Osteoblast (primary cell): ENCODE data around the gene IFFO2. TPM values are rescaled to one million over a fixed set of nuclear protein-coding genes. Genes with fewer than 3 reads are reported as not detected.
A peak's percentile ranks its signal among the peaks of the same experiment; 100 is the strongest.

Source experiments
- DNase-seq: peaks from one replicate; pipeline ENCODE4 v3.0.0; 2011; ENCODE audit warnings: low spot score, mixed read lengths; ENCODE audit not compliant: insufficient read length; ENCODE audit errors: missing footprints
- H2AFZ ChIP-seq: 2 replicates; pipeline ENCODE4 v1.6.0; 2011; ENCODE audit warnings: mild to moderate bottlenecking, low read length
- H3K27ac ChIP-seq: 2 replicates; pipeline ENCODE4 v1.5.1; 2011; ENCODE audit warnings: mild to moderate bottlenecking, low read depth, low read length, moderate library complexity
- H3K27me3 ChIP-seq: 2 replicates; pipeline ENCODE4 v1.6.0; 2012; ENCODE audit warnings: mild to moderate bottlenecking, control low read depth, inconsistent platforms, low read length, moderate library complexity; ENCODE audit not compliant: insufficient read depth
- H3K36me3 ChIP-seq: 2 replicates; pipeline ENCODE4 v1.5.1; 2011; ENCODE audit warnings: mild to moderate bottlenecking, low read length, control low read depth, moderate library complexity; ENCODE audit not compliant: insufficient read depth
- H3K4me1 ChIP-seq: 2 replicates; pipeline ENCODE4 v1.5.1; 2011; ENCODE audit warnings: mild to moderate bottlenecking, low read length, control low read depth, moderate library complexity; ENCODE audit not compliant: insufficient read depth
- H3K4me2 ChIP-seq: 2 replicates; pipeline ENCODE4 v1.6.0; 2011; ENCODE audit warnings: mild to moderate bottlenecking, low read length; ENCODE audit not compliant: insufficient read depth
- H3K4me3 ChIP-seq: fragments of 200-600 bp; sonication (generic); 3 replicates; pipeline ENCODE4 v1.5.1; 2012; ENCODE audit warnings: mild to moderate bottlenecking, low read length, inconsistent platforms; ENCODE audit not compliant: insufficient read depth
- H3K79me2 ChIP-seq: 2 replicates; pipeline ENCODE4 v1.6.0; 2012; ENCODE audit warnings: mild to moderate bottlenecking, low read length, control low read depth, inconsistent platforms; ENCODE audit not compliant: insufficient read depth
- H3K9me3 ChIP-seq: 2 replicates; pipeline ENCODE4 v1.5.1; 2011; ENCODE audit warnings: low read depth, low read length, control low read depth
- H4K20me1 ChIP-seq: 2 replicates; pipeline ENCODE4 v1.6.0; 2012; ENCODE audit warnings: mild to moderate bottlenecking, low read length, control low read depth; ENCODE audit not compliant: insufficient read depth
- total RNA-seq: library from RNA; depleted of rRNA; stranded (reverse); fragments of >200 nt; gene quantifications from 2 replicates; pipeline ENCODE4 v1.2.3, GENCODE V29; 2012
- TF ChIP-seq, protein P1 (sequence below): IDR thresholded peaks from 2 replicates; pipeline ENCODE4 v1.5.1; 2011; ENCODE audit warnings: mild to moderate bottlenecking, low read depth, low read length, moderate library complexity; ENCODE audit errors: extremely low read depth

Gene IFFO2
- total RNA-seq, 1 donor: 10.9 TPM

DNA sequence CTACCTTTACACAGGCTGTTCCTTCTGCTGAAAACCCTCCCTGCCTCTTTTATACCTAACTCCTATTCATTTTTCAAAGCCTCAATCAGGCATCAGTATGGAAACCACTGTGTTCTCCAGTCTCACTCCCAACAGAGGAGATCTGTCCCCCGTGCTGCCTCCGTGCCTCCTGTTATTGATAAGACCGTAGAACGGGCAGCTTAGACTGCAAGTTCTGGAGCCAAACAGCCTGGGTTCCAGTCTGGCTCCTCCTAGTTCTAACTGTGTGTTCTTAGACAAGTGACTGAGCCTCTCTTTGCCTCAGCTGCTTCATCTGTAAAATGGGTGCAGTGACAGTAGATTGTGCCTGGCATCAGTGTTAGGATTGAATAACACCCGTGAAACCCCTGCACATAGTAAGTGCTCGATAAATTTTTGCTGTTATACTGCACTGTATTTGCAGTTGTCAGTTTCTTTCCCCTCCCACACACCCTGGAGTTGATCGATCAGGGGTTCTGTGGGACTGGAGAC lies 17.0 kb upstream of the IFFO2 start:
- DNase-seq: no peak
- Histone ChIP-seq H3K4me1 (peaks cover 3% of the 10 kb centered on the region), H3K36me3 (no peaks in the 10 kb centered on the region), H3K9me3 (no peaks in the 10 kb centered on the region), H4K20me1 (no peaks in the 10 kb centered on the region), H2AFZ (no peak overlapping the region), H3K4me2 (no peak overlapping the region), H3K4me3 (no peak overlapping the region), H3K79me2 (no peaks in the 10 kb centered on the region), H3K27me3 (no peaks in the 10 kb centered on the region), H3K27ac (no peak overlapping the region)
- TF ChIP-seq, protein P1, sequence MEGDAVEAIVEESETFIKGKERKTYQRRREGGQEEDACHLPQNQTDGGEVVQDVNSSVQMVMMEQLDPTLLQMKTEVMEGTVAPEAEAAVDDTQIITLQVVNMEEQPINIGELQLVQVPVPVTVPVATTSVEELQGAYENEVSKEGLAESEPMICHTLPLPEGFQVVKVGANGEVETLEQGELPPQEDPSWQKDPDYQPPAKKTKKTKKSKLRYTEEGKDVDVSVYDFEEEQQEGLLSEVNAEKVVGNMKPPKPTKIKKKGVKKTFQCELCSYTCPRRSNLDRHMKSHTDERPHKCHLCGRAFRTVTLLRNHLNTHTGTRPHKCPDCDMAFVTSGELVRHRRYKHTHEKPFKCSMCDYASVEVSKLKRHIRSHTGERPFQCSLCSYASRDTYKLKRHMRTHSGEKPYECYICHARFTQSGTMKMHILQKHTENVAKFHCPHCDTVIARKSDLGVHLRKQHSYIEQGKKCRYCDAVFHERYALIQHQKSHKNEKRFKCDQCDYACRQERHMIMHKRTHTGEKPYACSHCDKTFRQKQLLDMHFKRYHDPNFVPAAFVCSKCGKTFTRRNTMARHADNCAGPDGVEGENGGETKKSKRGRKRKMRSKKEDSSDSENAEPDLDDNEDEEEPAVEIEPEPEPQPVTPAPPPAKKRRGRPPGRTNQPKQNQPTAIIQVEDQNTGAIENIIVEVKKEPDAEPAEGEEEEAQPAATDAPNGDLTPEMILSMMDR: no peak

- no peak overlapping the region for H3K4me3 ChIP-seq
- no peaks in the 10 kb centered on the region for H3K36me3 ChIP-seq
- H3K4me1 ChIP-seq: peaks cover 3% of the 10 kb centered on the region
- H4K20me1 ChIP-seq: no peaks in the 10 kb centered on the region
- H2AFZ ChIP-seq: no peak overlapping the region
- H3K27ac ChIP-seq: no peak overlapping the region
- TF ChIP-seq, protein P1: no peak
- H3K79me2 ChIP-seq: no peaks in the 10 kb centered on the region
- no peak for DNase-seq
- no peak overlapping the region for H3K4me2 ChIP-seq
- no peaks in the 10 kb centered on the region for H3K27me3 ChIP-seq
- no peaks in the 10 kb centered on the region for H3K9me3 ChIP-seq
These were observed 16.5 kb upstream of the IFFO2 start for GRCh38 chr1:18972991-18973390.

- no peak overlapping the region for H3K4me3 ChIP-seq
- no peak for DNase-seq
- TF ChIP-seq, protein P1: peak; percentile 45
- H3K27me3 ChIP-seq: no peaks in the 10 kb centered on the region
- no peaks in the 10 kb centered on the region for H3K36me3 ChIP-seq
- H3K27ac ChIP-seq: no peak overlapping the region
- no peak overlapping the region for H2AFZ ChIP-seq
- H3K4me1 ChIP-seq: peaks cover 3% of the 10 kb centered on the region
- H3K4me2 ChIP-seq: no peak overlapping the region
- H3K79me2 ChIP-seq: no peaks in the 10 kb centered on the region
- no peaks in the 10 kb centered on the region for H3K9me3 ChIP-seq
- H4K20me1 ChIP-seq: no peaks in the 10 kb centered on the region
These were observed 16.1 kb upstream of the IFFO2 start for GRCh38 chr1:18972531-18972930.

DNA sequence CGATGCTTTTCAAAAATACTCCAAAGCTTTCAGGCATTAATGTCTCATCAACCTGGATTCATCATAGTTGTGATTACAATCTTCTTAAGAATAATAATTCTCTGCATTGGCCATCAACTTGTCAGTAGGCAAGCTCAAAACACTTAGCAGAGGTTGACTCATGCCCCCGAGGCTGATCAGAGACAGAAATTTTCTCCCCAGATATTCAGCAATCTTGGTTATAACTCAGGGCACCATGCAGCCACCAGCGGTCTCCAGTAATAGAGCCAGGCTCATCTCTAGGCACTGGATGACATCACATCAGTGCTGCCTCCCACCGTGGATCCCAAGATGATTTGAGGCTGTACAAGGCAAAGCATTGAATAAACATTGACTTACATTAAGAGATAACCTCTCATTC lies 14.3 kb upstream of the IFFO2 start:
- Histone ChIP-seq H3K4me1 (peaks cover 7% of the 10 kb centered on the region), H3K4me3 (no peak overlapping the region), H3K27me3 (no peaks in the 10 kb centered on the region), H3K4me2 (no peak overlapping the region), H4K20me1 (no peaks in the 10 kb centered on the region), H3K9me3 (no peaks in the 10 kb centered on the region), H2AFZ (no peak overlapping the region), H3K36me3 (no peaks in the 10 kb centered on the region), H3K79me2 (no peaks in the 10 kb centered on the region), H3K27ac (no peak overlapping the region)
- DNase-seq: no peak
- TF ChIP-seq, protein P1: no peak
